Endothelial cell (in vitro differentiated cells): Measurements from ENCODE around the gene BDH2. TPM values are rescaled to one million over a fixed set of nuclear protein-coding genes. Genes with fewer than 3 reads are reported as not detected.

Source experiments
- DNase-seq: peaks from one replicate; pipeline ENCODE4 v3.0.0; 2021; ENCODE audit warnings: low spot score
- H3K27ac Mint-ChIP-seq: one replicate; pipeline ENCODE4 v1.8.0; 2021; ENCODE audit warnings: mixed read lengths, inconsistent platforms; ENCODE audit not compliant: unreplicated experiment
- H3K27me3 Mint-ChIP-seq: one replicate; pipeline ENCODE4 v1.8.0; 2021; ENCODE audit warnings: mild to moderate bottlenecking, moderate library complexity, mixed read lengths, inconsistent platforms; ENCODE audit not compliant: unreplicated experiment
- H3K36me3 Mint-ChIP-seq: one replicate; pipeline ENCODE4 v1.8.0; 2021; ENCODE audit warnings: mild to moderate bottlenecking, low read depth, mixed read lengths, inconsistent platforms; ENCODE audit not compliant: unreplicated experiment
- H3K4me1 Mint-ChIP-seq: one replicate; pipeline ENCODE4 v1.8.0; 2021; ENCODE audit warnings: mild to moderate bottlenecking, mixed read lengths, inconsistent platforms; ENCODE audit not compliant: unreplicated experiment
- H3K4me3 Mint-ChIP-seq: one replicate; pipeline ENCODE4 v1.8.0; 2021; ENCODE audit warnings: mild to moderate bottlenecking, mixed read lengths, inconsistent platforms; ENCODE audit not compliant: unreplicated experiment
- H3K9me3 Mint-ChIP-seq: one replicate; pipeline ENCODE4 v1.8.0; 2021; ENCODE audit warnings: mixed read lengths, inconsistent platforms; ENCODE audit not compliant: unreplicated experiment
- total RNA-seq: library from RNA; stranded (reverse); fragmentation: NEBNext Ultra II Directional; extraction: Animal tissue kit (Norgen Biotek cat#: 25700); gene quantifications from one replicate; pipeline ENCODE4 v1.2.1, GENCODE V29; 2021; ENCODE audit not compliant: unreplicated experiment
- TF ChIP-seq, protein P1 (sequence below): fragments of 200-600 bp; sonication (generic); IDR thresholded peaks from one replicate; pipeline ENCODE4 v1.5.0; 2021; ENCODE audit warnings: antibody characterized with exemption; ENCODE audit not compliant: unreplicated experiment

The BDH2 gene
- total RNA-seq, 1 donor from 2014 or later, result 43.4 TPM

DNA sequence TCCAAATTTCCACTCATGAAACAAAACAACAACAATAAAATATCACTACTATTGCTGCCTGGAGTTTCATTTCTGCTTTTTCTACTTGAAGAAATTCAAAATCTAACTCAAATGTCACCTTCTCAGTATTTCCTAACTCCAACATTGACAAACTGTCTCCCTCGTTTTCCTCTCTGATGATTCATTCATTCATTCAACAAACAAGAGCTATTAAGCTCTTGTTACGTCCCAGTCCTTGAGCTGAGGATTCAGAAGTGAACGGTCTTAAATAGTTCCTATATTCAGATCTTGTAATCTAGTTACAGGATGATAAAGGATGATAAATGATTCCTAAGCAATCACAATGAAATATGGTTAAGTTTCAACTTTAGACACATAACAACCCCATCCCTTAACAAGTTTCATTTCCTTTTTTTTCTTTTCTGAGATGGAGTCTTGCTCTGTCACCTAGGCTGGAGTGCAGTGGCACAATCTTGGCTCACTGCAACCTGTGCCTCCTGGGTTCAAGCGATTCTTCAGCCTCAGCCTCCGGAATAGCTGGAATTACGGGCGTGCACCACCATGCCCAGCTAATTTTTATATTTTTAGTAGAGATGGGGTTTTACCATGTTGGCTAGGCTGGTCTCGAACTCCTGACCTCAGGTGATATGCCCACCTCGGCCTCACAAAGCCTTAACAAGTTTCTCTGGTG, 24.7 kb downstream of the BDH2 start:
- Mint-ChIP-seq H3K9me3 (no peaks in the 10 kb centered on the region), H3K27ac (no peak overlapping the region), H3K4me1 (peaks cover 10% of the 10 kb centered on the region), H3K36me3 (peaks cover 5% of the 10 kb centered on the region), H3K4me3 (no peak overlapping the region), H3K27me3 (peaks cover 6% of the 10 kb centered on the region)
- TF ChIP-seq, protein P1, sequence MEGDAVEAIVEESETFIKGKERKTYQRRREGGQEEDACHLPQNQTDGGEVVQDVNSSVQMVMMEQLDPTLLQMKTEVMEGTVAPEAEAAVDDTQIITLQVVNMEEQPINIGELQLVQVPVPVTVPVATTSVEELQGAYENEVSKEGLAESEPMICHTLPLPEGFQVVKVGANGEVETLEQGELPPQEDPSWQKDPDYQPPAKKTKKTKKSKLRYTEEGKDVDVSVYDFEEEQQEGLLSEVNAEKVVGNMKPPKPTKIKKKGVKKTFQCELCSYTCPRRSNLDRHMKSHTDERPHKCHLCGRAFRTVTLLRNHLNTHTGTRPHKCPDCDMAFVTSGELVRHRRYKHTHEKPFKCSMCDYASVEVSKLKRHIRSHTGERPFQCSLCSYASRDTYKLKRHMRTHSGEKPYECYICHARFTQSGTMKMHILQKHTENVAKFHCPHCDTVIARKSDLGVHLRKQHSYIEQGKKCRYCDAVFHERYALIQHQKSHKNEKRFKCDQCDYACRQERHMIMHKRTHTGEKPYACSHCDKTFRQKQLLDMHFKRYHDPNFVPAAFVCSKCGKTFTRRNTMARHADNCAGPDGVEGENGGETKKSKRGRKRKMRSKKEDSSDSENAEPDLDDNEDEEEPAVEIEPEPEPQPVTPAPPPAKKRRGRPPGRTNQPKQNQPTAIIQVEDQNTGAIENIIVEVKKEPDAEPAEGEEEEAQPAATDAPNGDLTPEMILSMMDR, result no peak
- DNase-seq, result no peak

DNA sequence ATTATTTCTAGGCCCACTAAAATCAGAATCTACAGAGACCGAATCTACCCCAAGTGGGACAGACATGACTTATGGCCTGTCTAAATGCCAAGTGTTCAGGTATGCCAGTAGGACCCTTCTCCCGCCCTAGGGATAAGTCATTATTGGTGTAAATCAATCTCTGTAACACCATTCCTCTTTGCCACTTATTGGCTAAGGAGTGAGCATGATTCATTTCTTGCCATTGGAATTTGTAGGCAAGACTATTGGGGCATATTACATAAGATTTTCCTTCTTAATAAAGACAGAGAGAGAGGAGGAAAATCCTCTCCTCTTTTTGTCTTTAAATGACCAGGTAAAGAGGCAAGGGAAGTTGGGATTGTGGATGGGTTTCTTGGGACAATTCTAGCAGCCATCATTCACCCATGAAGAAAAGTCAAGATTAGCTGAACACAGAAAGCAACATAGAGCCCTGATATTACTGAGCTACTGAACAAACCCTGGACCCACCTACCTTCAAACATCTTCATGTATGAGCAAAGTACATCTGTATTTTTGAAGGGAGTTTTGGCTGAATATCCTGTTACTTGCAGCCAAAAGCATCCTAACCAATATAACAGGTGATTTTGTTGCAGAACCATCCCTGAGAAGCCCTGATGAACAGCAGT, 25.7 kb downstream of the BDH2 start:
- DNase-seq, result no peak
- H3K27ac Mint-ChIP-seq, result no peak overlapping the region
- no peak overlapping the region for H3K4me3 Mint-ChIP-seq
- H3K27me3 Mint-ChIP-seq, result peaks cover 6% of the 10 kb centered on the region
- H3K4me1 Mint-ChIP-seq, result peaks cover 10% of the 10 kb centered on the region
- H3K36me3 Mint-ChIP-seq, result peaks cover 5% of the 10 kb centered on the region
- H3K9me3 Mint-ChIP-seq, result no peaks in the 10 kb centered on the region
- TF ChIP-seq, protein P1, result no peak

DNA sequence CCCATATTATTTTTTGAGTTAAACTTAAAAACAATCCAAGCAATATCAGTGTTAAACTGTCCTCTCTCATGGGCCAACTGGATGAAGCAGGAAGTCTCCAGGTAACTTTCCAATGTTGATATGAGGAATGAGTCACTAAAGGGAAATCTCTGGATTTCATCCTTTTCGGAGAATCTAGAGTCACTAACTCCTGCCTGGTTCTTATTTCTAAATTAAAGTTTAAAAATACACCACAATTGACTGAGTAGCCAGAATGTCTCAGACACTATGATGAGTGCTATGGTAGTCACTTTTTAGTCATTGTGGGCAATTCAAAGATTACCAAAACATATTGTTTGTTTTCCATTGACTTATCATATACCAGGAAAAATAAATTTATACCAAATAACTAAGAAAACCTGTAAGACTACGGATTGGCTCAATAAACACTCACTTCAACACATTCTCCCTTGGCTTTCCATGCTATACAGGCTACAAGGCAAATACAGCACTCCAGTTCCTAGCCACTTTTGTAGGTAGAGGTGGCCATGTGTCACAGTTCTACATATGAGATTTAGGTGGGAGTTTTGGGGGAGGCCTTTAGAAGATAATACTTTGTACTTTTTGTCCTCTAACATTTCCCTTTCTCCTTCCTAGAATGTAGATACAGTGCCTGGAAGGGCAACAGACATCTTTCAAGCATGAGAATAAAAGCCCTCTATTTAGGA, 31.6 kb downstream of the BDH2 start:
- Mint-ChIP-seq H3K4me1 (no peaks in the 10 kb centered on the region), H3K27ac (no peak overlapping the region)
- TF ChIP-seq, protein P1, result no peak

DNA sequence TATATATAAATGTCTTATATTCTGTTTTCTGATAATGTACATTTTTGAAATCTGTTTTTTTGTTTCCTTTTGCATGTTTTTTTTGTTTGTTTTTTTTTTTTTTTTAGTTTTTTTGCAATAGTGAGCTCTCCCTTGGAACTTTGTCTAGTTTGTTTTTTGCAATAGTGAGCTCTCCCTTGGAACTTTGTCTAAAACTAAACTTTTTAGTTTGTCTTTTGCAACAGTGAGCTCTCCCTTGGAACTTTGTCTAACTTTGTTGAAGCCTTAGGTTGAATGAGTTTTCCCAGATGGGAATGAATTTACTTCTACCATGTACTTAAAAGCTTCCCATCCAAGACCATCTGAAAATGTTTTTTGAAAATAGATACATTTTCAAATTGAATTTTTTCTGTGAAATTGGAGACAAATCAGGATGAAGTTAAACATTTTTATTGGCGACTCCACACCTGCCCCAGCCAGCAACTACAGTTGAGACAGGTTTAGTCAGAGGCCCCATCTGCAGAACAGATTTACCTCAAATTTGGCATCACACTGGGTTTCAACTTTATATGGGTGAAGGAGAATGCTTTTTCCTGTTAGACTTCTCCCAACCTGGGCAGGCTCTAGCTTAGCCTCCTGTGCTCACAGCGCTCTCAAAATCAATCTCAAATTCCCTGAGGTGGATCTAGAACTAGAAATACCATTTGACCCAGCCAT, 39.0 kb downstream of the BDH2 start:
- TF ChIP-seq, protein P1, result no peak
- H3K36me3 Mint-ChIP-seq, result no peaks in the 10 kb centered on the region
- H3K9me3 Mint-ChIP-seq, result no peaks in the 10 kb centered on the region
- DNase-seq, result no peak
- H3K27me3 Mint-ChIP-seq, result no peaks in the 10 kb centered on the region
- H3K27ac Mint-ChIP-seq, result no peak overlapping the region
- H3K4me1 Mint-ChIP-seq, result no peaks in the 10 kb centered on the region
- no peak overlapping the region for H3K4me3 Mint-ChIP-seq

More for the DNA sequence above, 31.6 kb downstream of the BDH2 start:
- Mint-ChIP-seq H3K27me3 (no peaks in the 10 kb centered on the region), H3K36me3 (no peaks in the 10 kb centered on the region), H3K9me3 (no peaks in the 10 kb centered on the region), H3K4me3 (no peak overlapping the region)
- no peak for DNase-seq
